ENCODE measurements around the gene UBE3D. TPM values are rescaled to one million over a fixed set of nuclear protein-coding genes. Genes with fewer than 3 reads are reported as not detected.

UBE3D gene
- total and polyA plus RNA-seq, 2 donors (not counting 1 experiment from before 2014, with no cell fraction given) = 3.3 to 11.5 TPM

- Histone ChIP-seq H3K9me3 (ENCODE audit: control extremely low read depth in 1 of 3, control insufficient read depth in 2 of 3, insufficient read depth in 1 of 3, low read length in 2 of 3) (no peaks in the 10 kb centered on the region), H3K4me1 (ENCODE audit: control insufficient read depth in 2 of 2, insufficient read depth in 2 of 2, low read length in 2 of 2) (no peaks in the 10 kb centered on the region), H3K36me3 (replicated peaks in 1 of 2; ENCODE audit: control extremely low read depth in 1 of 2, control insufficient read depth in 1 of 2, extremely low read depth in 1 of 2, insufficient read depth in 2 of 2, low read length in 1 of 2) (no peaks in the 10 kb centered on the region), H2AFZ (ENCODE audit: insufficient read depth, low read depth, low read length, poor library complexity, severe bottlenecking) (no peak overlapping the region), H3K27ac (ENCODE audit: low read length in 2 of 2) (no peak overlapping the region), H3K9ac (ENCODE audit: low read length) (no peak overlapping the region), H4K20me1 (ENCODE audit: control insufficient read depth, insufficient read depth, low read length, poor library complexity, severe bottlenecking) (no peaks in the 10 kb centered on the region), H3K79me2 (ENCODE audit: control insufficient read depth, insufficient read depth, low read length) (no peaks in the 10 kb centered on the region), H3K4me2 (replicated peaks; ENCODE audit: low read depth, low read length, poor library complexity, severe bottlenecking) (no peak overlapping the region), H3K4me3 (ENCODE audit: control extremely low read depth in 1 of 5, extremely low read depth in 1 of 5, insufficient read depth in 1 of 5, low read depth in 2 of 5, low read length in 4 of 5) (no peak overlapping the region), H3K27me3 (replicated peaks in 1 of 4; ENCODE audit: control extremely low read depth in 1 of 4, control insufficient read depth in 3 of 4, insufficient read depth in 4 of 4, low read length in 3 of 4) (no peaks in the 10 kb centered on the region)
- no peak overlapping the region for H3K4me3 Mint-ChIP-seq
- no peak for ATAC-seq (ENCODE audit: low read depth)
- ChIA-PET POLR2A (no interaction called here), CTCF (no interaction called here)
- no peaks in the 10 kb centered on the region for H3K27me3 Mint-ChIP-seq
- H3K9me3 Mint-ChIP-seq (ENCODE audit: insufficient read depth) = no peaks in the 10 kb centered on the region
- no peak for DNase-seq
- no peaks in the 10 kb centered on the region for H3K4me1 Mint-ChIP-seq
- no peak overlapping the region for H3K27ac Mint-ChIP-seq
- intact Hi-C loops (cut with micrococcal nuclease) = no loop called here
- TF ChIP-seq CTCF (IDR thresholded peaks at IDR 0.05) (no peak), EZH2 (IDR thresholded peaks at IDR 0.05; ENCODE audit: borderline replicate concordance, insufficient read depth, low read depth, low read length, poor library complexity, severe bottlenecking) (no peak)
Measured at GRCh38 chr6:82984720-82985119, 80.9 kb downstream of the UBE3D start.

- Mint-ChIP-seq H3K9me3 (ENCODE audit: insufficient read depth) (no peaks in the 10 kb centered on the region), H3K4me3 (no peak overlapping the region), H3K4me1 (no peaks in the 10 kb centered on the region), H3K27ac (no peak overlapping the region), H3K27me3 (no peaks in the 10 kb centered on the region)
- H3K9me3 ChIP-seq (ENCODE audit: control extremely low read depth in 1 of 3, control insufficient read depth in 2 of 3, insufficient read depth in 1 of 3, low read length in 2 of 3) = no peaks in the 10 kb centered on the region
- H3K36me3 ChIP-seq (replicated peaks in 1 of 2; ENCODE audit: control extremely low read depth in 1 of 2, control insufficient read depth in 1 of 2, extremely low read depth in 1 of 2, insufficient read depth in 2 of 2, low read length in 1 of 2) = no peaks in the 10 kb centered on the region
- DNase-seq (no peak), ATAC-seq (ENCODE audit: low read depth) (no peak)
- H3K4me1 ChIP-seq (ENCODE audit: control insufficient read depth in 2 of 2, insufficient read depth in 2 of 2, low read length in 2 of 2) = no peaks in the 10 kb centered on the region
- H3K4me2 ChIP-seq (replicated peaks; ENCODE audit: low read depth, low read length, poor library complexity, severe bottlenecking) = no peak overlapping the region
- intact Hi-C loops (cut with micrococcal nuclease) = no loop called here
- H3K9ac ChIP-seq (ENCODE audit: low read length) = no peak overlapping the region
- no CpG with 5 or more reads among the region's 1 CpG for WGBS (ENCODE audit: insufficient coverage)
- no peak overlapping the region for H3K27ac ChIP-seq (ENCODE audit: low read length in 2 of 2)
- H2AFZ ChIP-seq (ENCODE audit: insufficient read depth, low read depth, low read length, poor library complexity, severe bottlenecking) = no peak overlapping the region
- no peak overlapping the region for H3K4me3 ChIP-seq (ENCODE audit: control extremely low read depth in 1 of 5, extremely low read depth in 1 of 5, insufficient read depth in 1 of 5, low read depth in 2 of 5, low read length in 4 of 5)
- H4K20me1 ChIP-seq (ENCODE audit: control insufficient read depth, insufficient read depth, low read length, poor library complexity, severe bottlenecking) = no peaks in the 10 kb centered on the region
- POLR2A ChIA-PET = no interaction called here
- H3K79me2 ChIP-seq (ENCODE audit: control insufficient read depth, insufficient read depth, low read length) = no peaks in the 10 kb centered on the region
- TF ChIP-seq EZH2 (IDR thresholded peaks at IDR 0.05; ENCODE audit: borderline replicate concordance, insufficient read depth, low read depth, low read length, poor library complexity, severe bottlenecking) = no peak
- TF ChIP-seq CTCF (IDR thresholded peaks at IDR 0.05) = no peak
- H3K27me3 ChIP-seq (replicated peaks in 1 of 4; ENCODE audit: control extremely low read depth in 1 of 4, control insufficient read depth in 3 of 4, insufficient read depth in 4 of 4, low read length in 3 of 4) = no peaks in the 10 kb centered on the region
- CTCF ChIA-PET = no interaction called here
Measured at GRCh38 chr6:82980086-82980485, 85.6 kb downstream of the UBE3D start.

All from B cell (primary cell).